OCI-LY3 (cell line): Measurements from ENCODE around the gene PLEKHM1.
A peak's percentile ranks its signal among the peaks of the same experiment; 100 is the strongest.

ENCODE experiments used
- H2AFZ ChIP-seq: fragments of 200-600, 300-600 bp; shearing (Covaris generic); 2 replicates; pipeline ENCODE4 v1.6.0; 2014; ENCODE audit warnings: antibody characterized with exemption, low read depth, low read length
- H3K27ac ChIP-seq: fragments of 200-600, 300-600 bp; sonication (generic); 2 replicates; pipeline ENCODE4 v1.5.1; 2014; ENCODE audit warnings: mild to moderate bottlenecking, low read length, moderate library complexity, mixed read lengths
- H3K27me3 ChIP-seq: fragments of 200-600, 300-600 bp; sonication (generic); 2 replicates; pipeline ENCODE4 v1.6.1; 2014; ENCODE audit warnings: low read depth, low read length, mixed read lengths
- H3K36me3 ChIP-seq: fragments of 200-600, 300-600 bp; sonication (generic); replicated peaks from 2 replicates; pipeline ENCODE3; 2014; ENCODE audit warnings: low read depth, low read length, mixed read lengths
- H3K4me1 ChIP-seq: fragments of 300-600, 200-600 bp; sonication (generic); 2 replicates; pipeline ENCODE4 v1.6.1; 2014; ENCODE audit warnings: low read length, mixed read lengths
- H3K4me2 ChIP-seq: fragments of 200-600, 300-600 bp; sonication (generic); 2 replicates; pipeline ENCODE4 v1.6.1; 2014; ENCODE audit warnings: low read length, mixed read lengths
- H3K4me3 ChIP-seq: fragments of 300-600, 200-600 bp; sonication (generic); 2 replicates; pipeline ENCODE4 v1.5.1; 2014; ENCODE audit warnings: antibody characterized with exemption, mild to moderate bottlenecking, low read length, moderate library complexity
- H3K79me2 ChIP-seq: fragments of 300-600, 200-600 bp; shearing (Covaris generic); 2 replicates; pipeline ENCODE4 v1.6.1; 2014; ENCODE audit warnings: mild to moderate bottlenecking, low read length, mixed read lengths
- H3K9ac ChIP-seq: fragments of 300-600, 200-600 bp; shearing (Covaris generic); 2 replicates; pipeline ENCODE4 v1.6.0; 2014; ENCODE audit warnings: mild to moderate bottlenecking, low read length, moderate library complexity
- H3K9me3 ChIP-seq: fragments of 200-600, 300-600 bp; shearing (Covaris generic); 2 replicates; pipeline ENCODE4 v1.6.1; 2014; ENCODE audit warnings: low read length, mixed read lengths; ENCODE audit not compliant: insufficient read depth
- H4K20me1 ChIP-seq: fragments of 200-600, 300-600 bp; sonication (generic); 2 replicates; pipeline ENCODE4 v1.6.1; 2016; ENCODE audit warnings: low read length, mixed read lengths; ENCODE audit not compliant: insufficient read depth
- EZH2phosphoT487 ChIP-seq: fragments of 200-600 bp; shearing (Covaris generic); IDR thresholded peaks from 2 replicates; pipeline ENCODE4 v1.6.1; 2018; ENCODE audit warnings: antibody characterized with exemption, mixed run types, low read depth
- TF ChIP-seq, protein P1 (sequence below): fragments of 200-600, 300-600 bp; sonication (generic); IDR thresholded peaks from 2 replicates; pipeline ENCODE4 v1.5.1; 2014; ENCODE audit warnings: antibody characterized with exemption, low read length, low read depth

The PLEKHM1 gene

DNA sequence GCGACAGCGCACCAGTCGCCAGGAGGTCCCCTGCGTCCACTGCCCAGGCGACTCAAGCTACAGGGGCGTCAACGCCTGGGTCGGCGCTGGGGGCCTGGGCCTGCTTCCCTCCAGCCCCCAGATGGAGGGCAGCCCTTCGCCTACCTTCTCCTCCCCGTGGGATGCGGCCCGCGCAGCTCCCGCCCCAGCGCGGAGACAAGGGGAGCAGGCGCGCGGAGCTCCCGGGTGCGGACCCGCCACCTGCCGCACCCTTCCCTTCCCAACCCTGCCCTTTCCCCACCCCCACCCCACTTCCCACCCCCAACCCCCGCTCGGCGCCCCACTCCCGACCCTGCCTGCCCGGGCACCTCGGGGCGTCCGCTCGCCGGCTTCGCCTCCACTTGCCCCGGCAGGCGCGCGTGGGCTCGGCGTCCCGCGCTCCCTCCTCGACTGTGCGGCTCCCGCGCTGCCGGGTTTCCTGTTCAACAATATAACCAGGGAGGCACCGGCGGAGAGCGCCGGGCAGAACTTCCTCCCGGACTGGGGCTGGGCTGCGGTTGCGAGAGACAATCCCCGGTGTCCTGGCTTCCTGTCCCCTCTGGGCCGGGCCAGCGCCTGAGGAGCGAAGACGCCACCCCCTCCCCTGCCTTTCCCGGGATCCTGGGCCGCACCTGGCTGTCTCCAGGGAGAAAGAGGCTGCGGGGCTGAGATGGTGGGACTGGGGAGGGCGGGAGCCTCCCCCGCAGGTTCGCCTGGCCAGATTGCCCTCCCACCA lies 57.9 kb downstream of the PLEKHM1 start, which contains the start of gene ARHGAP27:
Gene ARHGAP27, minus strand, starts transcription at position 466 of the 754 bp plus-strand sequence. CDS start 2,591 bp downstream, outside the sequence.
- Histone ChIP-seq H2AFZ (peak within 1 kb of the TSS; percentile 56; the same call in 1 of the 2 replicates), H3K4me1 (peaks cover 38% of the 10 kb centered on the region), H3K4me3 (peak within 1 kb of the TSS; percentile 80), H3K79me2 (no peaks in the 10 kb centered on the region), H4K20me1 (no peaks in the 10 kb centered on the region), H3K27ac (no peak within 1 kb of the TSS), H3K4me2 (peak within 1 kb of the TSS; percentile 89), H3K9me3 (no peaks in the 10 kb centered on the region), H3K36me3 (no peaks in the 10 kb centered on the region), H3K9ac (peak within 1 kb of the TSS; percentile 62; the same call in 1 of the 2 replicates), H3K27me3 (no peaks in the 10 kb centered on the region)
- TF ChIP-seq EZH2phosphoT487: no peak
- TF ChIP-seq, protein P1, sequence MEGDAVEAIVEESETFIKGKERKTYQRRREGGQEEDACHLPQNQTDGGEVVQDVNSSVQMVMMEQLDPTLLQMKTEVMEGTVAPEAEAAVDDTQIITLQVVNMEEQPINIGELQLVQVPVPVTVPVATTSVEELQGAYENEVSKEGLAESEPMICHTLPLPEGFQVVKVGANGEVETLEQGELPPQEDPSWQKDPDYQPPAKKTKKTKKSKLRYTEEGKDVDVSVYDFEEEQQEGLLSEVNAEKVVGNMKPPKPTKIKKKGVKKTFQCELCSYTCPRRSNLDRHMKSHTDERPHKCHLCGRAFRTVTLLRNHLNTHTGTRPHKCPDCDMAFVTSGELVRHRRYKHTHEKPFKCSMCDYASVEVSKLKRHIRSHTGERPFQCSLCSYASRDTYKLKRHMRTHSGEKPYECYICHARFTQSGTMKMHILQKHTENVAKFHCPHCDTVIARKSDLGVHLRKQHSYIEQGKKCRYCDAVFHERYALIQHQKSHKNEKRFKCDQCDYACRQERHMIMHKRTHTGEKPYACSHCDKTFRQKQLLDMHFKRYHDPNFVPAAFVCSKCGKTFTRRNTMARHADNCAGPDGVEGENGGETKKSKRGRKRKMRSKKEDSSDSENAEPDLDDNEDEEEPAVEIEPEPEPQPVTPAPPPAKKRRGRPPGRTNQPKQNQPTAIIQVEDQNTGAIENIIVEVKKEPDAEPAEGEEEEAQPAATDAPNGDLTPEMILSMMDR: no peak

DNA sequence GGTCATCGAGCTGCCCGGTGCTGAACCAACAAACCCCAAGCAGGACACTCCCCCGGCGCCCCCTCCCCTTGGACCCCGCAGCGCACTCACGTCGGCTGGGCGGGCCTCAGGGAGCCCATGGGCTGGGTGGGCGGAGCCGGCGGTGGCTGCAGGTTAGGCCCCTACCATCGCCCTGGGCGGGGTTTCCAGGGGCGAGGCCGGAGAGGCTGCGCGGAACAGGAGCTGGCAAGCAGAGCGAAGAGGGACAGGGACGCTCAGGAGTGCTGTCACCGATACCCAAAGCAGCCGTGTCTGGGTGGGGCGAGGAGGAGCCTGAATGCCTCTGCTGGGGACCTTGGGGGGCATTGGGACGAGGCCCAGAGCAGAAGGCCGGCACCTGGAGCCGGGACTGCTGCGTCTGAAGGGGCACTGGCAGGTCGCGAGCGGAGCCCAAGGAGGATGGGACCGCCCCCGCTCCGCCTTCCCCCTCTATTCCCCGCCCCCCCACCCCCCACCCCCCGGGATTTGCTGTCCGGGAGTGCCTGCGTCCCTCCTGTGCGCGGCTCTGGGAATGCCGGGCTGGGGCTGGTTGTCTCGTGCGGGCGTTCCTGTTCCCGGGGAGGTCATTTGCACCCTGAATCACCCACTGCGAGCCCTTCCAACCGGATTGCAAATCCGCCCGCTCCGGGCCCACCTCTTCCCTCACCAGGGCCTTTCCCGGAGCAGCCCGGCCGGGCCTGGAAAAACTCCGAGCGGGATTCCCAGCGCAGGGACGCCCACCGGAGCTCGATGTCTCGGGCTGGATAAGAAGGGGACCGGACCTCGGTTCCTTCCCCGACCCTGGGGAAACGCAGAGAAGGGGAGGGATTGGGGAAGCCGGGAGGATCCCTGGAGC lies 58.8 kb downstream of the PLEKHM1 start:
- Histone ChIP-seq H3K27ac (no peak overlapping the region), H3K27me3 (peaks cover 4% of the 10 kb centered on the region; the same call in 1 of the 2 replicates), H4K20me1 (no peaks in the 10 kb centered on the region), H3K4me2 (peak overlapping the region; percentile 89), H2AFZ (peak overlapping the region; percentile 56), H3K9me3 (no peaks in the 10 kb centered on the region), H3K4me1 (peaks cover 34% of the 10 kb centered on the region), H3K9ac (peak overlapping the region; percentile 62), H3K36me3 (no peaks in the 10 kb centered on the region), H3K4me3 (peak overlapping the region; percentile 80), H3K79me2 (no peaks in the 10 kb centered on the region)
- TF ChIP-seq, protein P1: no peak
- TF ChIP-seq EZH2phosphoT487: no peak

DNA sequence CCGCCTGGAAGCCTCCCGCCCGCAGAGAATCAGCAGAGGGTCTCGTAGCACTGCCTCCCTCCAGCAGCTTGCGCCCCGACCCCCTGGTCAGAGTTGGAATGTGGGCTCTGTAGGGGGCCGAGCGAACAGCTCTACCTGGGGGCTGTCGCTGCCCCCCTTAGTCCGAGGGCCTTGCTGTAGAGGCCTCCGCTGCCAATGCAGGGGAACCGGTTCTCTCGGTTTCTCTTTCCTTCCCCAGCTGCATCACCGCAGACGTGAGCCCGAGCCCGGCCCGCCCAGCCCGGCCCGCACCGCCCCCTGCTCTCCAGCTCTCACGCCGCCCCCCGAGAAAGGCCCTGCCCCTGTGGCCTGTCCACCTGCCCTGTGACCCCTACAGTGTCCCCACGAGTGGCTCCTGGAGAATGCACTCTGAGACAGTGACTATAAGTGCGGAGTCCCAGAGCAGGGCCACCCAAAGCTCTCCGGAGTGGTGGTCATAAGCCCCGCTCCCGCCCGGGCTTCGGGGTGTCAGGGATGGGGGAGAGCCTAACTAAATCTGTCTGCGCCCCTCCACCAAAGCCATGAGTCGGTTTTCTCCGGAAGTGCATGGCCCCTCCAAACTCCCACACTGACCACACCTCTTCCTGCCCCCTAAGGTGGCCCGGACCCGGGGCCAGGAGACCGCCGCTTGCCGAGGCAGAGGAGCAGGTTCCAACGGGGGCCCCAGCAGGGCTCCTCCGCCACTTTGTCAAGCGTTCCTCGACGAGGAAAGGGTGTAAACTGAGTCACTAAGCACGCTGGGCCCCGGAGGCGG lies 59.6 kb downstream of the PLEKHM1 start:
- no peaks in the 10 kb centered on the region for H3K79me2 ChIP-seq
- TF ChIP-seq, protein P1: no peak
- no peak for TF ChIP-seq EZH2phosphoT487
- peak overlapping the region; percentile 62 for H3K9ac ChIP-seq
- H4K20me1 ChIP-seq: no peaks in the 10 kb centered on the region
- no peaks in the 10 kb centered on the region for H3K9me3 ChIP-seq
- H3K27me3 ChIP-seq: peaks cover 4% of the 10 kb centered on the region; the same call in 1 of the 2 replicates
- no peaks in the 10 kb centered on the region for H3K36me3 ChIP-seq
- H3K4me2 ChIP-seq: peak overlapping the region; percentile 89
- H2AFZ ChIP-seq: peak overlapping the region; percentile 42
- peak overlapping the region; percentile 17; the same call in 1 of the 2 replicates for H3K27ac ChIP-seq
- peaks cover 32% of the 10 kb centered on the region for H3K4me1 ChIP-seq
- H3K4me3 ChIP-seq: peak overlapping the region; percentile 80
